KMS-11 (cell line): ENCODE data around the gene LCE4A.
"Not testable (repeated sequence)": the region's sequence is repeated elsewhere in the genome, so short reads cannot be mapped to it uniquely, and the experiment has no call there.

ENCODE experiments used
- H2AFZ ChIP-seq: fragments of 200-600 bp; sonication (generic); 2 replicates; pipeline ENCODE4 v1.6.1; 2016; ENCODE audit warnings: antibody characterized with exemption, mixed run types, low read depth
- H3K27ac ChIP-seq: fragments of 200-600 bp; sonication (generic); 2 replicates; pipeline ENCODE4 v1.6.1; 2016; ENCODE audit warnings: mild to moderate bottlenecking, mixed run types
- H3K27me3 ChIP-seq: fragments of 200-600 bp; sonication (generic); 2 replicates; pipeline ENCODE4 v1.6.1; 2017; ENCODE audit warnings: mild to moderate bottlenecking, low read depth, mixed run types, moderate library complexity; ENCODE audit not compliant: insufficient read depth
- H3K36me3 ChIP-seq: fragments of 200-600 bp; sonication (generic); 2 replicates; pipeline ENCODE4 v1.6.1; 2017; ENCODE audit warnings: mild to moderate bottlenecking, mixed run types; ENCODE audit not compliant: insufficient read depth
- H3K4me1 ChIP-seq: fragments of 200-600 bp; sonication (generic); 2 replicates; pipeline ENCODE4 v1.6.1; 2016; ENCODE audit warnings: mild to moderate bottlenecking, low read depth, mixed run types; ENCODE audit not compliant: poor library complexity, severe bottlenecking
- H3K4me2 ChIP-seq: fragments of 200-600 bp; sonication (generic); 2 replicates; pipeline ENCODE4 v1.7.0; 2016; ENCODE audit warnings: mild to moderate bottlenecking, mixed run types
- H3K4me3 ChIP-seq: fragments of 200-600 bp; sonication (generic); IDR thresholded peaks from 2 replicates; pipeline ENCODE4 v1.6.1; 2017; ENCODE audit warnings: low read depth, low read length, mixed read lengths; ENCODE audit not compliant: insufficient read depth
- H3K79me2 ChIP-seq: fragments of 200-600 bp; sonication (generic); 2 replicates; pipeline ENCODE4 v1.6.1; 2016; ENCODE audit warnings: low read depth, mixed run types; ENCODE audit not compliant: insufficient read depth
- H3K9ac ChIP-seq: fragments of 200-600 bp; sonication (generic); 2 replicates; pipeline ENCODE4 v1.6.1; 2016; ENCODE audit warnings: mild to moderate bottlenecking, mixed run types
- H4K20me1 ChIP-seq: fragments of 200-600 bp; sonication (generic); 2 replicates; pipeline ENCODE4 v1.6.1; 2016; ENCODE audit warnings: mild to moderate bottlenecking, mixed run types; ENCODE audit not compliant: insufficient read depth
- CTCF ChIP-seq: fragments of 200-600 bp; sonication (generic); conservative IDR thresholded peaks from 2 replicates; pipeline ENCODE4 v1.6.1; 2017; ENCODE audit warnings: low read depth, mild to moderate bottlenecking, antibody characterized with exemption, low read length, moderate library complexity, mixed read lengths

LCE4A gene

GRCh38 chr1:152673016-152673415 is 34.9 kb upstream of the LCE4A start:
- Histone ChIP-seq H3K4me1 (no peaks in the 10 kb centered on the region), H3K4me3 (no peak overlapping the region), H3K36me3 (no peaks in the 10 kb centered on the region), H3K9ac (no peak overlapping the region), H3K27ac (no peak overlapping the region), H3K27me3 (no peaks in the 10 kb centered on the region), H3K79me2 (no peaks in the 10 kb centered on the region), H4K20me1 (no peaks in the 10 kb centered on the region), H2AFZ (no peak overlapping the region), H3K4me2 (no peak overlapping the region)
- TF ChIP-seq CTCF, result no peak

GRCh38 chr1:152674983-152675382 is 33.0 kb upstream of the LCE4A start, which contains the start of gene LCE2C:
Gene LCE2C (plus strand): TSS chr1:152675279. CDS start chr1:152676016, 737 bp downstream.
- H4K20me1 ChIP-seq, H3K36me3 ChIP-seq, H3K4me1 ChIP-seq, H3K79me2 ChIP-seq, H3K4me3 ChIP-seq, H3K4me2 ChIP-seq, H3K27ac ChIP-seq, H3K27me3 ChIP-seq, H3K9ac ChIP-seq, H2AFZ ChIP-seq: not testable (repeated sequence)

GRCh38 chr1:152679459-152679858 is 28.5 kb upstream of the LCE4A start:
- no peaks in the 10 kb centered on the region for H3K27me3 ChIP-seq
- H3K9ac ChIP-seq, result no peak overlapping the region
- no peak overlapping the region for H3K4me3 ChIP-seq
- no peak overlapping the region for H2AFZ ChIP-seq
- H3K27ac ChIP-seq, result no peak overlapping the region
- H3K79me2 ChIP-seq, result no peaks in the 10 kb centered on the region
- H4K20me1 ChIP-seq, result no peaks in the 10 kb centered on the region
- H3K4me2 ChIP-seq, result no peak overlapping the region
- TF ChIP-seq CTCF, result no peak
- H3K36me3 ChIP-seq, result no peaks in the 10 kb centered on the region
- H3K4me1 ChIP-seq, result no peaks in the 10 kb centered on the region

GRCh38 chr1:152681616-152682015 is 26.3 kb upstream of the LCE4A start:
- Histone ChIP-seq H2AFZ (no peak overlapping the region), H4K20me1 (no peaks in the 10 kb centered on the region), H3K27me3 (no peaks in the 10 kb centered on the region), H3K4me3 (no peak overlapping the region), H3K27ac (no peak overlapping the region), H3K4me1 (no peaks in the 10 kb centered on the region), H3K9ac (no peak overlapping the region), H3K4me2 (no peak overlapping the region), H3K36me3 (no peaks in the 10 kb centered on the region), H3K79me2 (no peaks in the 10 kb centered on the region)
- TF ChIP-seq CTCF, result no peak

GRCh38 chr1:152683846-152684245 is 24.1 kb upstream of the LCE4A start:
- H4K20me1 ChIP-seq, result no peaks in the 10 kb centered on the region
- H3K36me3 ChIP-seq, result no peaks in the 10 kb centered on the region
- no peaks in the 10 kb centered on the region for H3K79me2 ChIP-seq
- H2AFZ ChIP-seq, result no peak overlapping the region
- no peak overlapping the region for H3K4me2 ChIP-seq
- TF ChIP-seq CTCF, result no peak
- no peaks in the 10 kb centered on the region for H3K4me1 ChIP-seq
- H3K9ac ChIP-seq, result no peak overlapping the region
- no peaks in the 10 kb centered on the region for H3K27me3 ChIP-seq
- no peak overlapping the region for H3K4me3 ChIP-seq
- no peak overlapping the region for H3K27ac ChIP-seq

- not testable (repeated sequence) for H3K79me2 ChIP-seq, H2AFZ ChIP-seq, H3K9ac ChIP-seq, H3K36me3 ChIP-seq, H3K27ac ChIP-seq, H3K27me3 ChIP-seq, H3K4me2 ChIP-seq, H3K4me1 ChIP-seq, H3K4me3 ChIP-seq, H4K20me1 ChIP-seq
Measured at GRCh38 chr1:152685823-152686222, 22.1 kb upstream of the LCE4A start, which contains the start of gene LCE2B. Gene LCE2B (plus strand): TSS chr1:152686123. CDS start chr1:152686844, 721 bp downstream.
